Activated naive CD4-positive, alpha-beta T cell treated with Interleukin-2 at 50 U/mL for 16 hours (primary cell): Measurements from ENCODE around the gene RAB40A.

Experiments used
- DNase-seq: peaks from one replicate; pipeline ENCODE4 v3.0.0-alpha.2; 2020

The RAB40A gene, protein sequence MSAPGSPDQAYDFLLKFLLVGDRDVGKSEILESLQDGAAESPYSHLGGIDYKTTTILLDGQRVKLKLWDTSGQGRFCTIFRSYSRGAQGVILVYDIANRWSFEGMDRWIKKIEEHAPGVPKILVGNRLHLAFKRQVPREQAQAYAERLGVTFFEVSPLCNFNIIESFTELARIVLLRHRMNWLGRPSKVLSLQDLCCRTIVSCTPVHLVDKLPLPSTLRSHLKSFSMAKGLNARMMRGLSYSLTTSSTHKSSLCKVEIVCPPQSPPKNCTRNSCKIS

DNA sequence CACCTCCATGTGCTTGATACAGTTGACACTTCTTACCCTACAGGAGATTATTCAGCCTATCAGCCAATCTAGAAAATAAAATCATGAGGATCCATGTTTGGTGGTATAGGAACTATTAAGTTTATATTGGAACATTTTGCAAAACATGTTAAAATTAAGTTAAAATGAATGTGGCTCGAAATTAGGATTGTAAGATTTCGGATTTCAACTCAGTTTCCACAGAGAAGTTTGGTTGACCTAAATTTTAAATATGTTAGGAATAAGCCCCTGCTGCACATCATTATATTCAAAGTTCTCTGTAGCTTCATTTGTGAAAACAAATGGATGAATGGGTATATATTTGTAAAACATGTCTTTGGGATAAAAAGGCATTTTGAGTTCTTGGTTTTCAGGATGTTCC lies at the start of gene RAB40A:
RAB40A (minus strand) TSS at position 101 of the 400 bp plus-strand sequence. CDS start 18,733 bp downstream, outside the sequence.
- no peak for DNase-seq

DNA sequence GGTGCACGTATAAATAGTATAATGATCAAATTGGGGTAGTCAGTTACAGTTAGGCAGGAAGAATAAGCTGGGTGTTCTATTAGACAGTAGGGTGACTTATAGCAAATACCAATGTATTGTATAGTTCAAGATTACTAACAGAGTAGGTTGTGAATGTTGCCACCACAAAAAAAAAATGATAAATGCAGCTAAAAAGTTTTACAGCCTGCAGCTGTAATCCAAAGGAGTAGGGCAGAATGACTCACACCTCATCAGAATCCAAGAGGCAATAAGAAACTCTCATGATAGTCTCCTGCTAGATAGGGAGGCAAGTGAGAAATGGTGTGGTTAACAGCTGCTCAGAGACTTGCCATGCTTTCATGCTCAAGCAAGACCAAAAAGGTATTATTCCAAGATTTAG lies 46.5 kb upstream of the RAB40A start:
- no peak for DNase-seq

DNA sequence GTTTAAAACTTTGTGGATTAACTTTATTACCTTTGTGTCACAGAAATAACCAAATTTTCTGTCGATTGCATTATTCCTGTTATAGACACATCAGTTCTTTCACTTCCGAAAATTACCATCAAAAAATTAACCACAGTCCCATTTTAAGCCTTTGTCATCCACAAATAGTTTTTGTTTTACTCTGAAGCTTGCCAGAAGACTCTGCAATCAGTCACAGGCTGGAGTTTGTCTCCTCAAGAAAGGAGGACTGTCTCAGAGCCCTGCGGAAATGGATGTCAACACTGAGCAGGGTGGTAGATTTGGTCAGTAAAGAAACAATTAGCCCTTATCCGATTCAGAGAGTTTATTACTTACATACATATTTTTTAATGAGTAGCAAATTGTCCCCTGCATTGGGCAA lies 45.9 kb upstream of the RAB40A start:
- DNase-seq = no peak

DNA sequence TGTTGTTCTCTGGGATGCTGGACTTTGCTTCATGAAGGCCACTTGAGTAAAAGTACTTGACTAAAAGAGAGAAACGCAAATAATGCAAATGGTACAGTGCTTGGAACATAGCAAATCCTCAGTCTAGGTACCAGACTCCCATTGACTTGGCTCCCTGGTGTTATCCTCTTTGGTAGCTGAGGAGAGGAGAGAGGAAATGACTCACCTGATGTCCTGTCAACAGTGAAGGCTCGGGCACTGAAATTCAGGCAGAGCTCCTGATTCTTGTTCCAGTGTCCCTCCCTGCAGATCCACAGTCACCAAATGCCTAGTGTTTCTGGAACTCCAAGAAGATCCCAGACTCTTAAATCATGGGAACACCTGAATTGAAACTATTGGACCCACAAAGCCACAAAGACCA lies 43.5 kb upstream of the RAB40A start:
- DNase-seq = no peak

DNA sequence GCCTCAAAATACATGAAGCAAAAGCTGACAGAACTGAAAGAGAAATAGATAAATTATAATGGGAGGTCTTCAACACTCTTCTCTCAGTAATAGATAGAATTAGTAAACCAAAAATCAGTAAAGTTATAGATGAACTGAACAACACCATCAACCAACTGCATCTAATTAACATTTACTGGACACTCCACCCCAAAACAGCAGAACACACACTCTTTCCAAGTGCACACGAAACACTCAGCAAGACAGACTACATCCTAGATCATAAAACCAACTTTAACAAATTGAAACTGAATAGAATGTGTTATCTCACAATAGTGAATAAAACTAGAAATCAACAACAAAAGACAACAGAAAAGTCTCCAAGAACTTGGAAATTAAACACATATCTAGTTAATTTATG lies 41.0 kb upstream of the RAB40A start:
- DNase-seq = no peak

DNA sequence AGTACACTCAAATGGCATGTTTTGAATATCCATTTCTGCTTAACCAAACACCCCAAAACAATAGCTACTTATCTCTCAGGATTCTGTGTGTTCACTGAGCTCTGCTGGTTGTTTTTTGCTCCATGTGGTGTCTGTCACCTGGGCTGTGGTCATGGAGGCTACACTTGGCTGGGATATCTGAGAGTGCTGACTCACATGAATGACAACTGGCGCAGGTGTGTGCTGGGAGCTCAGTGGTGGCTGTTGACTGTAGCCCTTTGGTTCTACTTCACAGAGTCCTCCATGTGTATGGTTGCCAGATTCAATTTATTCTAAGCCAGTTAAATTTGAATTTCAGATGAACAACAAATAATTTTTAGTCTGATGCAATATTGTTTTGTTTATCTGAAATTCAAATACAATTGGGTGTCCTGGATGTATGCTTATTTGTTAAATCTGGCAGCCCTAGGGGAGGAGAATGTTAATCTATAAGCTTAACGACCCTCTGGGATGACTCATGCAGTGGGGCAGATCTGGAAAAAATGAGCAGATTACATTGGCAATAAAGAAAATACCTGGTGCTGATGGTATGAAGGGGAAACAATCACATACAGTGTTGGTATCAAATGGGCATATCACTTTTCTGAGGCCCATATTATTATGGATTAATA lies 37.8 kb upstream of the RAB40A start:
- no peak for DNase-seq

DNA sequence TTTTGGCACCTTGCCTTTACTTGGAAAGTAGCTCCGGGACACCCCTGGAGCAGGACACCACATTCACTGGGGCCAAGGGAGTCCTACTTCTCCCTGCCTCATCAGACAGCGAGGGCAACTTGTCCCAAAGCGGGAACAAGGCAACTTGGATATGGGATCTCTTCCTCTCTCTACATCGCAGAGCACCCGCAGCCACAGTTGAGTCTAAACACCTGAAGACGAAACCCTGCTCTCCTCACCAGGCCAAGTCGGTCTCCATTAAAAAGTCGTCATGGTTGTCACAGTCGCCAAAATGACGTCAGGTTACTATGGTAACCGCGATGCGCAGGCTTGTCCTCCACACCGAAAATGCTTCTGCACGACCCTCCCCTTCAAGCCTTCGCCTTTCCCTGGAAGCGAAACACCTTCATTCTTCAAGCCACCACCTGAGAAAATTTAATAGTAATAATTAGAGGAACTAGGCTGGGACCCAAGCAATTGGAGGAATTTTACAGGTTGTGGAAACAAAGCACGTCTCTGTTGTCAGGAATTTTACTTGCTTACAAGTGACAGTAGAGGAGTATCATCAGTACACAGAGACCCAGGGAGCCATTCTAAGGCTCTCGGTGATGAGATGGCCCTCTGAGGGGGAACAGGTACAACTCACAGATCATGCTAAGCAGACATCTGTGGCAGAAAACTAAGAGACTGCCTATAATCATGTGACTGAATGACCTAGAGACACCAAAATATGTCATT lies 35.6 kb upstream of the RAB40A start:
- peak; percentile 60 for DNase-seq

DNA sequence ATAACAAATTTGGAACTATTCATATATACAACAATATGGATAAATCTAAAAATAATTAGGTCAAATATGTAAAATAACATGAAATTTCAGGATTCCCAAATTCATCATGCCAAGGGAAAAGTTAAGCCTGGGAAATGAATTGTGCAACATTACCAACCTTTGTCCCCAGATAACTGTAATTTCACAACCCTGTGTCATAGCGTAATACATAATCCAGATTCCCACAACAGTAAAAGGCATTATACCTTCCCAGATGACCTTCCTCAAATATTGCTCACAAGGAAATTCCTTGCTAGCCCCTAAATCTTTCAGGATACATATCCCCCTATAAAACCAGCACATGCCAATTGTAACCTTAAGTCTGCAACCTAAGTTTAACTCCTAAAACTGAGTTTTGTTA lies 32.9 kb upstream of the RAB40A start:
- no peak for DNase-seq

DNA sequence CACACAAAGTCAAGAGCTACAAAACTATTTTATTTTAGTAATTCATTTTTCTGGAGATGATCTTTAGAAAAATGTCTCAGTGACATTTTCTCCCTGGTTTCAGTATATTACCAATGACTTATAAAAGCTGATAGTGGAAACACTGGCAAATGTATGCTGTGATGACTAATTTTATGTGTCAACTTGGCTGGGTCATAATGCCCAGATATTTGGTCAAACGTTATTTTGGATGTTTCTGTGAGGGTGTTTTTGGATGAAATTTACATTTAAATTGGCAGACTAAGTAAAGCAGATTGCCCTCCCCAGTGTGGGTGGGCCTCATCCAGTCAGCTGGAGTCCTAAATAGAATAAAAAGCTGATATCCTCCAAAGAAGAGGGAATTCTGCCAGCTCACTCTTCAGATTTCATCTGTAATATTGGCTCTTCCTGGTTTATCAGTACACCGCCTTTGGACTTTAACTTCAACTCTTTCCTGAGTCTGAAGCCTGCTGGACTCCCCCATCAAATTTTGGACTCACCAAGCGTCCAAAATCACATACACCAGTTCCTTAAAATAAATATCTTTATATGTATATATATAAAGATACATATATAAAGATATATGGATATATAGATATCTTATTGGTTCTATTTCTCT lies 31.2 kb upstream of the RAB40A start:
- DNase-seq = no peak

DNA sequence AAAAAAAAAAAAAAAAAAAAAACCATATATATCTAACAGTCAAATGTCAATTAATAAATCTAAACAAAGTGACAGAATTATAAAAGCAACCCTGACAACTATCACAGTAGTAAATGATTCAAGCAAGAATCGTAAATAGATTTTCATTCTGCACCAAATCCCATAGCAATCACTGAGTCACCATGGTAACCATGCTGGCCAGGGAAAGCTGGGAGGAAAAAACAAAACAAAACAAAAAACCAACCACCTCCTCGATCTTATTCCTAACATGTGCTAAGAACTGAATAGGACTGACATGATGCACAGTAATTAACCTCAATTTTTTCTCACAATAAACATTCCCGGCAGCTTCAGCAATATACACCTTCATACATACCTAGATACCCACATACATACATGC lies 30.6 kb upstream of the RAB40A start:
- DNase-seq = no peak

DNA sequence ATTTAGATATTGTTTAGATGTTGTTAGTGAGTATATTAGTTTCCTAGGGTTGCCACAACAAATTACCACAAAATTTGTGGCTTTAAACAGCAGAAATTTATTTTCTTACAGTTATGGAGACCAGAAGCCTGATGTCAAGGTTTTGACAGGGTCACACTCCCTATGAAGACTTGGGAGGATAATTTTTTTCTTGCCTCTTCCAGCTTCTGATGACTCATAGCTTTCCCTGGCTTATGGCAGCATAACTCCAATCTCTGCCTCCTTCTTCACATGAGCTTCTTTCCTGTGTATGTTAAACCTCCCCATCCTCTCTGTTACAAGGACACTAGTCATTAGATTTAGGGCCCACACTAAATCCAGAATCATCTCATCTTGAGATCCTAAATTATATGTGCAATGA lies 20.9 kb upstream of the RAB40A start:
- no peak for DNase-seq

DNA sequence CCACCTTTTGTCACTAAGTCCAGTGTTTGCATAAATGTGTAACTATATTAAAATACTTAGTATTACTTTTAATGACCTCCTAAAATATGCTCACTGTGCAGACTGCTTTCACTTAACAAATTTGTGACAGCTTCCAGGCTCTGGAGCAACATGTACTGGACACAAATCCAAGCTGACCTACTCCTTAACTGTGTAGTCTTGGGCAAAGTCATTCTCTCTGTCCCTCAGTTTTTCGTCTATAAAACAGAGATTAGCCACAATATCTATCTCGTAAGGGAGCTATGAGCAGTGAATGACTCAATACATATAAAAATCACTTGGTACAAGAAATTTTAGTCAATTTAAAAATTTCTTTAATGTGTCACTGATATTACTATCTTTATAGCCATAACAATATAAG lies 20.4 kb upstream of the RAB40A start:
- no peak for DNase-seq

DNA sequence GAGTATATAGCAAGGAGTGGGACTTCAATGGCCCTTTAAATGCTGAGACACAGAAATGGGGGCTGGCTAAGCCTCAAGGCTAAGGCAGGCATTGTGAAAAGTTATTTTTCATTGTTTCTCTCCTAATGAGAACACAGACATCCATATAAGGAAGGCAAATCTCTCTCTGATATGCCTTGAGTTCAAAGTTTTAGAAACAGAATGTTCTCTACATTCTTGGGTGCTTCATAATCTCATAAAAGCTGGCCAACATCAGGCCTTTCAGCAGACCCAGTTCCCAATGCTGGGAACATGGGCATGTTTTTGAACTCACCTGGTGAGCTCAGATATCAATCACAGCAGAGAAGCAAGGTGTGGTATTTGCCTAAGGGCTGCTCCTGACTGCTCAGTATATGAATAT lies 19.4 kb upstream of the RAB40A start:
- DNase-seq = no peak

DNA sequence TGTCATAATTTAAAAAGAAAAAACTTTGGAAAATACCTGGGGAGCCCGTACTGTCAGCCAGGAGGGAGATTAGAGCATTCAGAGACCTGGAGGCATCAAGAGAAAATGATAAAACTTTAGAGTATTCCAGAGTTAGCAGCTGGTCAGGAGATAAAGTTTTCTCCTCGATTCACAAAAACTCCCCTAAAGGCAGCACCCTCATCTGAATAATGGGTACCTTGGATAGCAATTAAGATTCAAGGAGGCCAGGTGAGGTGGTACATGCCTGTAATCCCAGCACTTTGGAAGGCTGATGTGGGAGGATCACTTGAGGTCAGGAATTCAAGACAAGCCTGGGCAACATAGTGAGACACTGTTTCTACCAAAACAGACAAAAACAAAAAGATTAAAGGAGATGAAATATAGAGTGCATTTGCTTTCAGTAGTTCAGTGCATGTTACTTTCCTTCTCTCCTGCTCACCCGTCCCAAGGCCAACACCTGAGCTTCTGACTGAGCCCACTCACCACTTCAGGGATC lies 18.6 kb upstream of the RAB40A start:
- no peak for DNase-seq

DNA sequence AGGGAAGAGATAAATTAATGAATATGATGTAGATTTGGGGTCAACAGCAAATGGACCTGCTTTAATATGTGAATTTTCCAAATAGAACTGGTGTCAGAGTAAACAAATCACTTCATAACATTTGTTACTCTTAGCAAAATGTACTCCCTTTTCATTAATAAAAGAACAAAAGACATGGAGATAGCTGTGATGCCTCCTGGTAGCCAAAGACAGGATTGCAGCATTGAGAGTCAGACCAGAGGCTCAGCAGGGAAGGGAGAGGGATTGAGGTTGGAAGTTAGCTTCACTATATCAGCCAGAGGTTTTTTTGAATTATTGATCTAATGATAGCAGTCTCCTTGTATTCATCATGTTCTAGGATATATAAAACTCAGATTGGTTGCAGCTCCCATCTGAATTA lies 17.4 kb upstream of the RAB40A start:
- DNase-seq = no peak

DNA sequence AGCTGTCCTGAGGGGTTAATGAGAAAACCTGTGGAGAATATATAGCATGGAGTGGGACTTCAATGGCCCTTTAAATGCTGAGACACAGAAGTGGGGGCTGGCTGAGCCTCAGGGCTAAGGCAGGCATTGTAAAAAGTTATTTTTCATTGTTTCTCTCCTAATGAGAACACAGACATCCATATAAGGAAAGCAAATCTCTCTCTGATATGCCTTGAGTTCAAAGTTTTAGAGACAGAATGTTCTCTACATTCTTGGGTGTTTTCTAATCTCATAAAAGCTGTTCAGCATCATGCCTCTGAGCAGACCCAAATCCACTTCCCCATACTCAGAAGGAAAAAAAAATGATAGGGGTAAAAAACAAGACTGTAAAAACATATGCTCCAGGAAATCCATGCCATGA lies 16.8 kb upstream of the RAB40A start:
- DNase-seq = no peak

DNA sequence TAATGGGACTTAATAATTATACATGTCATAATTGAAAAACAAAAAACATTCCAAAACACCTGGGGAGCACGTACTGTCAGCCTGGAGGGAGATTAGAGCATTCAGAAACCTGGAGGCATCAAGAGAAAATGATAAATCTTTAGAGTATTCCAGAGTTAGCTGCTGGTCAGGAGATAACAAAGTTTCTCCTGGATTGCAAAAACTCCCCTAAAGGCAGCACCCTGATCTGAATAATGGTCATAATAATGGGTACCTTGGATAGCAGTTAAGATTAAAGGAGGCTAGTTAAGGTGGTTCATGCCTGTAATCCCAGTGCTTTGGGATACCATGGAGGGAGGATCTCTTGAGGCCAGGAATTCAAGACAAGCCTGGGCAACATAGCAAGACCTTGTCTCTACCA lies 15.9 kb upstream of the RAB40A start:
- no peak for DNase-seq

DNA sequence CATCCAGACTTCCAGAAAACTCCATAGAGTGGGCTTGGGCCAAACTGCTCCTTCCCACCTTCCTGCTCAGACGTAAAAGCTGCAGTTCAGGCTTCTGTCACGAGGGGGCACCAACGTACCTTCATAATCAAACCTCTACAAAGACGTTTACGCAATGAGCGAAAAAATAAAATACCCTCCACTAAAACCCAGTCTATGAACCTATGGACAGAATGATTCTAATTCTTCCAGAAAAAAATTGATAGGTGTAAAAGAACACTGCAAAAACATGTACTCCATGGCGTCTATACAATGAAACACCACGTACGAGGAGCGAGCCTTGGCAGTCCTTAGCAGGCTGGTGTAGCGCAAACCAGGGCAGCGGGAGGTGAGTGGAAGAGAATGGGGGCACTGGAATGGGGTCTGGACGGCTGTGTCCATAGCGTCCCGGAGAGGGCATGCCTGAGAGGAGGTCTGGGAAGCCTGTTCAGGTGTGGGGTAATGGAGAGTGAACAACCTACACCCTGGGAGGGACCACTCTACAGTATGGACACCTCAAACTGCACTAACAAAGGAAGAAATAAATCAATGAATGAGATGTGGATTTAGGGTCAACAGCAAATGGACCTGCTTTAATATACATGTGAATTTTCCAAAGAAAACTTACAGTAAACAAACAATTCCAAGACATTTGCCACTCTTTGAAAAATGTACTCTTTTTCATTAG lies 14.4 kb upstream of the RAB40A start:
- DNase-seq = peak; percentile 69

DNA sequence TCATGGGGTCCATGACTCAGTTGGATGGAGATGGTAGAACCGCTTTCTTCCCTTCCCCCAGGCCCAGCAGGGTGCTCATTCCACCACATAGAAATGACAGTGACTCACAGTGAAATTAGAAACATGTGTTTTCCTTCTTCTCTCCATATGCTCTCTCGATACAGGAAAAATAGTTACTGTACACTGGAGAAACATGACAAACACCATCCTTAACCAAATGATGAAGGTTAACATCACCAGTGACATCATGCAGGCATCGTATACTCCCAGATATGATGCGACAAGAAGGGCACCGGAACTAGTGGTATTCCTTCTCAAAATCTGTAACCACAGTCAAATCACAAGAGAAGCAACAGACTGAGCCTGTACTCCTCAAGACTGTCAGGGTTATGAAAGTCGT lies 11.7 kb upstream of the RAB40A start:
- DNase-seq = no peak

DNA sequence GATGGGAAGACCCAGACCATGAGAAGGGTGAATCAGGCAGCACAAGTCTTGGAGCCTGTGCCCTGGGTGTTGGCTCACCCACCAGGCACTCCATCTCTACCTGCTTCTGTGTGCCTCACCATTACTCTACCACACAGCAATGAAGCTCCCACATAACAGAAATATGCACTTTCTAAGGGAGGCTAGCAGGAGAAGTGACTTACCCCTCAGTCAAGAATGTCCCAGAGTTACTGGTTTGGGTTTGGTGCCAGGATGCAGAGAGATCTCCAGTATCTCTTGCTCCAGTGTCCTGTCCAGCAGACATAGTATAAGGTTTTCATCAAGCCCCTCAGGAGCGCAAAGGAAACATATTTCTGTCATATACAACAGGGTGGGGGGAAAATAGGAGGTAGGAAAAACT lies 11.3 kb upstream of the RAB40A start:
- no peak for DNase-seq

DNA sequence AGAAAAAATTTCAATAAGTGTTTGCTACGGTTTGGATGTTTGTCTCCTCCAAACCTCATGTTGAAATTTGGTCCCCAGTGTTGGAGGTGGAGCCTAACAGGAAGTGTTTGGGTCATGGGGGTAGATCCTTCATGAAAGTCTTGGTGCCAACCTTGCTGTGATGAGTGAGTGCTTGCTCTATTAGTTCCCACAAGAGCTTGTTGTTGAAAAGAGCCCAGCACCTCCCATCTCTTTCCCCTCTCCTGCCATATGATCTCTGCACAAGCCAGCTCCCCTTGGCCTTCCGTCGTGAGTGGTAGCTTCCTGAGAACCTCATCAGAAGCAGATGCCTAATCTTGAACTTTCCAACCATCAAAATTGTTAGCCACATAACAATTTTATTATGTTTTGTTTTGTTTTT lies 10.3 kb upstream of the RAB40A start:
- DNase-seq = no peak

DNA sequence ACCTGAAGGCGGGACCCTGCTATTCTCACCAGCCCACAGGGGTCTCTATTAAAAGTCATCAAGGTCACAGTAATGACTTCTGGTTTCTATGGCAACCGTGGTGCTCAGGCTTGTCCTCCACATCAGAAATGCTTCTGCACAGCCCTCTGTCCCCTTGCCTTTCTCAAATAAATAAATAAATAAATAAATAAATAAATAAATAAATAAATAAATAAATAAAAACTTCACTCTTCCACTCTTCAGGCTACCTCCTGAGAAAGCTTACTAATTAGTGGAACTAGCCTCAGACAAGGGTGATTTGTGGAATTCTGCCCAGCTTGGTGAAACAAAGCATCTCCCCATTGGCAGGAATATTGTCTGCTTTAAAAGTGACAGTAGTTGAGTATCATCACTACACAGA lies 5.5 kb upstream of the RAB40A start:
- DNase-seq = no peak

DNA sequence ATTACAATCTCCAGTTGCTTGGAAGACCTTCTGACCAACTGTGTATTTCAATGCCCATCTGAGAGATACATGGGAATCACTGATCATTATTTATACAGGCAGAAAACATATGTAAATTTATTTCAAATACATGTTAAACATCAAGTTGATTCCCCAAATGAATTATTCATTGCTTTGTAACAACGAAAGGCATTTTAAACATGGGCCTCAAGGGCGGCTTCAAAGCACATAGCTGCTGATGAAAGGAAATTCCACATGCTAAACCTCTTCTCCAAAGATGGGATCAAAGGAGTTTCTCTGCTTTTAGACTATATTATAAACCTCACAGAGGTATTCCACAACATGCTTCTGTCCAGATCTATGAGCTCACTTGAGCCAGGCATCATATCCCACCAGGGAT lies 4.3 kb upstream of the RAB40A start:
- DNase-seq = no peak
